Hepatocyte (in vitro differentiated cells): ENCODE results near the gene DGCR8.

Source experiments
- CTCF ChIP-seq: fragments of 200-600 bp; sonication (generic); IDR thresholded peaks from 2 replicates; pipeline ENCODE4 v1.5.1; 2016; ENCODE audit warnings: antibody characterized with exemption, mild to moderate bottlenecking; ENCODE audit not compliant: poor library complexity
- EZH2 ChIP-seq: fragments of 200-600 bp; sonication (generic); IDR thresholded peaks from 2 replicates; pipeline ENCODE4 v1.6.1; 2016; ENCODE audit warnings: antibody characterized with exemption, mild to moderate bottlenecking, borderline replicate concordance

GRCh38 chr22:20051927-20052308, 28.1 kb upstream of the DGCR8 start:
- no peak for TF ChIP-seq CTCF
- TF ChIP-seq EZH2 = no peak
